GM18907 (cell line): ENCODE results near the gene WNT4.

Experiments
- ATAC-seq: cut with Tn5 transposase; IDR thresholded peaks from one replicate; pipeline ENCODE4 v1.9.1; 2021; ENCODE audit warnings: mild to moderate bottlenecking, moderate library complexity; ENCODE audit not compliant: unreplicated experiment

Gene WNT4

GRCh38 chr1:22132517-22133235, 10.2 kb downstream of the WNT4 start:
- no peak for ATAC-seq

GRCh38 chr1:22131875-22132486, 10.9 kb downstream of the WNT4 start:
- no peak for ATAC-seq

GRCh38 chr1:22131062-22131461, 11.8 kb downstream of the WNT4 start:
- ATAC-seq, result no peak

GRCh38 chr1:22129501-22130117, 13.3 kb downstream of the WNT4 start:
- no peak for ATAC-seq

- ATAC-seq, result no peak
Observed at GRCh38 chr1:22128392-22128791, 14.5 kb downstream of the WNT4 start.

- ATAC-seq, result no peak
Observed at GRCh38 chr1:22127731-22128130, 15.2 kb downstream of the WNT4 start.

- no peak for ATAC-seq
Observed at GRCh38 chr1:22127248-22127647, 15.6 kb downstream of the WNT4 start.

- no peak for ATAC-seq
Observed at GRCh38 chr1:22126531-22126930, 16.4 kb downstream of the WNT4 start.

GRCh38 chr1:22124592-22125229, 18.2 kb downstream of the WNT4 start:
- ATAC-seq, result no peak

- ATAC-seq, result no peak
Observed at GRCh38 chr1:22123901-22124404, 18.9 kb downstream of the WNT4 start.

GRCh38 chr1:22123071-22123390, 19.9 kb downstream of the WNT4 start:
- no peak for ATAC-seq

- no peak for ATAC-seq
Observed at GRCh38 chr1:22122273-22123070, 20.4 kb downstream of the WNT4 start.

GRCh38 chr1:22121421-22121911, 21.4 kb downstream of the WNT4 start:
- no peak for ATAC-seq

- ATAC-seq, result no peak
Observed at GRCh38 chr1:22120469-22120790, 22.5 kb downstream of the WNT4 start.

- no peak for ATAC-seq
Observed at GRCh38 chr1:22119626-22120468, 23.1 kb downstream of the WNT4 start.

- no peak for ATAC-seq
Observed at GRCh38 chr1:22118291-22118992, 24.5 kb downstream of the WNT4 start.

- no peak for ATAC-seq
Observed at GRCh38 chr1:22117851-22118250, 25.0 kb downstream of the WNT4 start.

GRCh38 chr1:22117238-22117637, 25.7 kb downstream of the WNT4 start:
- no peak for ATAC-seq

GRCh38 chr1:22115286-22115685, 27.6 kb downstream of the WNT4 start:
- no peak for ATAC-seq
